DMS53 treated with DMSO at 0.1 percent for 48 hours (cell line): Measurements from ENCODE around the gene CALML4.
"Not testable (repeated sequence)": the region's sequence is repeated elsewhere in the genome, so short reads cannot be mapped to it uniquely, and the experiment has no call there.

Source experiments
- DNase-seq: peaks from one replicate; lab custom pipeline; 2025; ENCODE audit not compliant: unreplicated experiment; lab: John Stamatoyannopoulos, UW

The CALML4 gene

DNA sequence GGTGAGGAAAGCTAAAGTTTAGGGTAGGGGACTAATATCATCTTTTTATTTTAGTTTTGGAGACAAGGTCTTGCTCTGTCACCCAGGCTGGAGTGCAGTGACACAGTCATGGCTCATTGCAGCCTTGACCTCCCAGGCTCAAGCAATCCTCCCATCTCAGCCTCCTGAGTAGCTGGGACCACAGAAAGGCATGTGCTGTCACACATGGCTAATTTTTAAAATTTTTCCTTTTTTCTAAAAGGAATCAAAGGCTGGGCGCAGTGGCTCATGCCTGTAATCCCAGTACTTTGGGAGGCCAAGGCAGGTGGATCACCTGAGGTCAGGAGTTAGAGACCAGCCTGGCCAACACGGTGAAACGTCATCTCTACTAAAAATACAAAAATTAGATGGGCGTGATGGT is 20.3 kb upstream of the CALML4 start:
- DNase-seq: not testable (repeated sequence)

DNA sequence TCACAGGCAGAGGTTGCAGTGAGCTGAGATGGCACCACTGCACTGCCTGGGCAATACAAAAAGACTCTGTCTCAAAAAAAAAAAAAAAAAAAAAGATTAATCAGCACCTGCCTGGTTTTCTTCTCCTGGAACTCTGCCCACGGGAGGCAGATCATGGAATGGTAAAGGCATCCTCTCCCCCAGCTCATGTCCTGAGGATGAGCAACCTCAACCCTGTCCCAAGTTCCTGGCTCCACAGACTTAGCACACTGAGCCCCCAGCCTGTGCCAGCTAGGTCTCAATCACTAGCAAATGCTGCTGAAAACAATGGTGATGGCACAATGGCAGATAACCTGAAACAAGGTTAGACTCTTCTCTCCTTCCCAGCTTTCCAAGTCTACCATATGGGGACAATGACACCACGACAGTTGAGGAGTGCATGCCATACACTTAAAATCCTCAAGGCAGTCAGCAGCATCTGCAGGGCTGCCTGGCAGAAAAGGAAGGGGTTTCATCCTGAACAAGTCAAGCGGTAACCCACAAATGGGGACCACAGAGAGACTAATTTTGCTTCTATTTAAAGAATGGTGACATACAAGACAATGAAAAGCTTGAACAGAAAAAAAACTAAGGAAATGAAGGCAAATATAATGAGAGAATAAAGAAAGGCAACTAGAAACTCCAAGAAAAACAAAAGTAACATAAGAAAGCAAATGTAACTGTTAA is 19.6 kb upstream of the CALML4 start:
- DNase-seq: no peak

DNA sequence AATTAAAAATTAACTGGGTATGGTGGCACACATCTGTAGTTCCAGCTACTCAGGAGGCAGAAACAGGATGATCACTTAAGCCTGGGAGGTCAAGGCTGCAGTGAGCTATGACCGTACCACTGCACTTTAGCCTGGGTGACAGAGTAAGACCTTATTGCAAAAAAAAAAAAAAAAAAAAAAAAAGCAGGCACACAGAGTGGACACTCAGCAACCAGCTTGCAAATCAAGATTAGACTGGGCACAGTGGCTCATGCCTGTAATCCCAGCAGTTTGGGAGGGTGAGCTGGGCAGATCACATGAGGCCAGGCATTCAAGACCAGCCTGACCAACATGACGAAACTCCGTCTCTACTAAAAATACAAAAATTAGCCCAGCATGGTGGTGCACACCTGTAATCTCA is 19.0 kb upstream of the CALML4 start:
- no peak for DNase-seq

DNA sequence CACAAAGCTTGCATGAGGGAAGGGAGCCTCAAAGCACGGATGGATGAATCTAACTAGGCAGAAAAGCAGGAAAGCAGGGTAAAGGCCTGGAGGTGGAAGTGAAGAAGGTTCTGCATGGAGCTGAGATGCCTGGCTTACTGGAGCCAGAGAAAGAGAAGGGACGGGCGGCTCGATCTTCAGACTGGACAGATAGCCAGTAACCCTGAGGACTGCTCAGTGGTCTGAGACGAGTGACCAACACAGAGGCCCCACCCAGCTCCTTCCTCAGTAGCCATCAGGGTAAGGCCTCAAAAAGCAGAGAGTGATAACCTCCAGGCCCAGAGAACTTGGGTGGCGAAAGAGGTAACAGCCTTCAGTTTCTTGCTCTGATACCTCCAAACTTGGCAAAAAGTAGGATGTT is 18.0 kb upstream of the CALML4 start:
- no peak for DNase-seq

DNA sequence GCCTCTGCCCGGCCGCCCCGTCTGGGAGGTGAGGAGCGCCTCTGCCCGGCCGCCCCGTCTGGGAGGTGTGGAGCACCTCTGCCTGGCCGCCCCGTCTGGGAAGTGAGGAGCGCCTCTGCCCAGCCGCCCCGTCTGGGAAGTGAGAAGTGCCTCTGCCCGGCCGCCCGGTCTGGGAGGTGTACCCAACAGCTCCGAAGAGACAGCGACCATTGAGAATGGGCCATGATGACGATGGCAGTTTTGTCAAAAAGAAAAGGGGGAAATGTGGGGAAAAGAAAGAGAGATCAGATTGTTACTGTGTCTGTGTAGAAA is 17.3 kb upstream of the CALML4 start:
- not testable (repeated sequence) for DNase-seq

GRCh38 chr15:68221530-68222431 is 16.6 kb upstream of the CALML4 start:
- not testable (repeated sequence) for DNase-seq

DNA sequence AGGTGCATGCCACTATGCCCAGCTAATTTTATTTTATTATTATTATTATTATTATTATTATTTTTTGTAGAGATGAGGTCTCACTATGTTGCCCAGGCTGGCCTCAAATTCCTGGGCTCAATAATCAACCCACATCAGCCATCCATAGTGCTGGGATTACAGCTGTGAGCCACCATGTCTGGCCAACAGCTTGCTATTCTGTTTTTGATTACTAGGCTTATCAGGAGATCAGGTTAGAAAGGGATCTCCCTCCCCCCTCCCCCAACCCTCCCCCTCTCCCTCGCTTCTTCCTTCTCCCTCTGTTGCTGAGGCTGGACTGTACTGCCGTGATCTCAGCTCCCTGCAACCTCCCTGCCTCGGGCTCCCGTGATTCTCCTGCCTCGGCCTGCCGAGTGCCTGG is 15.8 kb upstream of the CALML4 start:
- DNase-seq: no peak

GRCh38 chr15:68220489-68220888 is 15.4 kb upstream of the CALML4 start:
- DNase-seq: no peak

- no peak for DNase-seq
Observed at GRCh38 chr15:68218847-68219798, 14.0 kb upstream of the CALML4 start.

- DNase-seq: no peak
Observed at GRCh38 chr15:68218331-68218730, 13.2 kb upstream of the CALML4 start.

GRCh38 chr15:68217341-68217740 is 12.2 kb upstream of the CALML4 start:
- no peak for DNase-seq

GRCh38 chr15:68214838-68215254 is 9.7 kb upstream of the CALML4 start:
- DNase-seq: no peak

DNA sequence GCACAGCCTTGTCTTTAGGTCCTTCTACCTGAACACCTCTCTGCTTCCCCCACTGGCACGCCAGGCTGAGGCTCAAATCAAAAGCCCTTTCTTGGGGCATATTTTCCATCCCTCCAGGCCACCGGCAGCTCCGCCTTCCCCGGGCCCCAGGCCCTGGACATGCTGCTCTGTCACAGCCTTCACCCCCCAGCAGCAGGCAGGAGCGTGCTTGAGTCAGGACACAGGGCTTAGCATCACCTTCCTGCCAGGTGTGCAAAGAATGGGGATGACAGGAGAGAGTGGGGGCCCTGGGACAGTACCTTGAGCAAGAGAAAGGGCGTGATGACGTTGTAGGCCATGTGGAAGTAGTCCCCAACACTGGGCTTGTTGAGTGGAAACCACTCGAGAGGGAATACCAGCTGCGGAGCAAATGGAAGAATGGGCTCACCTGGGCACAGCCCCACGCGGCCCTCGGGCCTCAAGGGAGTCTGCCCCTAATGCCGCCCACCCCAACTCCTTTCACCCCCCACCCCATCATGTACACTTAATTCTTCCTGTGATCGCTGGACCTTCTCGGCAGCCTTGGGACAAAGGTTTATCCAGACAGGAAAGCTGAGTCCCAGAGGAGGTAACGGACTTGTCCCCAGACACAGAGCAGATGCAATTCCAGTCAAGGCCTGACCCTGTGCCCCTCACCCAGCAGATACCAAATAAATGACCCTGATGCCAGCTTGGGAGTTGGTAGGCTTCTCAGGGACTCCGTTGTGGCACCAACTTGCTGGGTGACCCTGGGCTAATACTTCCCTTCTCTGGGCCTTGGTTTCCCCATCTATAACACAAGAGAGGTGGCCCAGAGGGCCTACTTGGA is 9.1 kb upstream of the CALML4 start:
- no peak for DNase-seq

- DNase-seq: not testable (repeated sequence)
Observed at GRCh38 chr15:68213491-68213845, 8.3 kb upstream of the CALML4 start.

GRCh38 chr15:68211656-68212320 is 6.7 kb upstream of the CALML4 start:
- DNase-seq: no peak

GRCh38 chr15:68210821-68211655 is 5.9 kb upstream of the CALML4 start:
- DNase-seq: no peak

- DNase-seq: no peak
Observed at GRCh38 chr15:68210409-68210756, 5.3 kb upstream of the CALML4 start.

- DNase-seq: no peak
Observed at GRCh38 chr15:68209735-68210408, 4.7 kb upstream of the CALML4 start.

GRCh38 chr15:68209272-68209671 is 4.1 kb upstream of the CALML4 start:
- DNase-seq: no peak
